Measurements from ENCODE around the gene SV2B.
A peak's percentile ranks its signal among the peaks of the same experiment; 100 is the strongest.

Gene SV2B

GRCh38 chr15:91209726-91210125 lies 109.7 kb downstream of the SV2B start:
- TF ChIP-seq CTCF (IDR thresholded peaks at IDR 0.05) = no peak

- TF ChIP-seq CTCF (IDR thresholded peaks at IDR 0.05) = no peak
Observed at GRCh38 chr15:91214675-91215590, 114.9 kb downstream of the SV2B start.

GRCh38 chr15:91216000-91216399 lies 115.9 kb downstream of the SV2B start:
- no peak for TF ChIP-seq CTCF (IDR thresholded peaks at IDR 0.05)

DNA sequence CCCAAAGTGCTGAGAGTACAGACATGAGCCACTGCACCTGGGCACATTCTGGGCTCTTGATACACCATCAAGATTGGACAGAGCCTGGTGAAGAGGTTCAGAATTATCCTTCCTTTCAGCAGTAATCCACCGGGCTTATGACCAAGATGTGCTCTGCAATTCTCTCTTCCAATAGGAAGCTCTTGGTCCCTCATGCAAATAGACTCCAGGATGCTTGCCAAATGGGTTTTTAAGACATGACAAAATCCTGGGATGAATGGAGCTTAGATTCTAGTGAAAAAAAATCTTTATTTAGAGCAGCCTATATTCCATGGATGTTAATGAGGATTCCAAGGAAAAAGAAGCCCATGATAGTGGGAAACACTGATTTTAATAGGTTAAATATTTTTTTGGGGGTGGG lies 119.1 kb downstream of the SV2B start:
- TF ChIP-seq CTCF (IDR thresholded peaks at IDR 0.05) = no peak

- TF ChIP-seq CTCF (IDR thresholded peaks at IDR 0.05) = no peak
Observed at GRCh38 chr15:91222052-91222451, 122.0 kb downstream of the SV2B start.

GRCh38 chr15:91223863-91224262 lies 123.8 kb downstream of the SV2B start:
- TF ChIP-seq CTCF (IDR thresholded peaks at IDR 0.05) = no peak

GRCh38 chr15:91224755-91225380 lies 124.8 kb downstream of the SV2B start:
- peak; percentile 80 for TF ChIP-seq CTCF (IDR thresholded peaks at IDR 0.05)

All from LNCAP (cell line).